Measurements from ENCODE around the gene ENO3. TPM values are rescaled to one million over a fixed set of nuclear protein-coding genes. Genes with fewer than 3 reads are reported as not detected.

The ENO3 gene
- total RNA-seq, 1 experiment from 2014 or later: 12.3 TPM

DNA sequence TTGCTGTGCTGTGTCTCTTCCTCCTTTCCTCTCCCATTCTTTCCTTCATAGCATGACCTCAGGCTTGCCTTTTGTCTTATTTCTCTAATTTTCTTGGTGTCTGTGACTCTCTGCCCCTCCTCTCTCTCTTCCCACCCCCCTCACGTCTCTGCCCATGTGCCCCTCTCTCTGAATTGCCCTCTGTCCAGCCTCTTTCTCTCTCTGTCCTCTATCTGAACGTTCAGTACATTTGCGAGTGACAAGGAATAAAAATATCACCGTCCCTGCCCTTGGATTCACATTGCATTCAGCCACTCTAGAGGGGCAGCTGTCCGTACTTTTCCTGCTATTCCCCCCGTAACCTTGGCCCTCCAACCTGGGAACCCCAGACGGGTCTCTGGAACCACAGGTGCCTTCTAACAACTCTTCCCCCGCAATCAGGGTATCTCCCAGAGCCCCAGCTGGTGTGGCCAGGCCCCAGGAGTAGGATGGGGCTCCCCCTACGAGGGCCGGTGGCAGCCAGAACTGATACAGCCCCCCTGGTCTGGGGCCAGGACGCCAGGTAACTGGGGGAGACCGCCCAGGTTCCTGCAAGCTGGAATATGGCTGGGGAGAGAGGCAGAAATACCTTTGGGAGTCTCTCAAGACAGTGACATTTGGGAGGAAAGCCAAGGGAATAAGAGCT is 48.6 kb downstream of the ENO3 start:
- Mint-ChIP-seq H3K27me3 (ENCODE audit: unreplicated experiment) (no peaks in the 10 kb centered on the region), H3K4me1 (ENCODE audit: low read depth, unreplicated experiment) (peaks cover 17% of the 10 kb centered on the region), H3K4me3 (ENCODE audit: low read depth, unreplicated experiment) (peak overlapping the region; percentile 87), H3K27ac (ENCODE audit: unreplicated experiment) (no peak overlapping the region), H3K9me3 (ENCODE audit: low read depth, unreplicated experiment) (no peaks in the 10 kb centered on the region), H3K36me3 (ENCODE audit: insufficient read depth, unreplicated experiment) (peaks cover 44% of the 10 kb centered on the region)
- TF ChIP-seq, protein P1, sequence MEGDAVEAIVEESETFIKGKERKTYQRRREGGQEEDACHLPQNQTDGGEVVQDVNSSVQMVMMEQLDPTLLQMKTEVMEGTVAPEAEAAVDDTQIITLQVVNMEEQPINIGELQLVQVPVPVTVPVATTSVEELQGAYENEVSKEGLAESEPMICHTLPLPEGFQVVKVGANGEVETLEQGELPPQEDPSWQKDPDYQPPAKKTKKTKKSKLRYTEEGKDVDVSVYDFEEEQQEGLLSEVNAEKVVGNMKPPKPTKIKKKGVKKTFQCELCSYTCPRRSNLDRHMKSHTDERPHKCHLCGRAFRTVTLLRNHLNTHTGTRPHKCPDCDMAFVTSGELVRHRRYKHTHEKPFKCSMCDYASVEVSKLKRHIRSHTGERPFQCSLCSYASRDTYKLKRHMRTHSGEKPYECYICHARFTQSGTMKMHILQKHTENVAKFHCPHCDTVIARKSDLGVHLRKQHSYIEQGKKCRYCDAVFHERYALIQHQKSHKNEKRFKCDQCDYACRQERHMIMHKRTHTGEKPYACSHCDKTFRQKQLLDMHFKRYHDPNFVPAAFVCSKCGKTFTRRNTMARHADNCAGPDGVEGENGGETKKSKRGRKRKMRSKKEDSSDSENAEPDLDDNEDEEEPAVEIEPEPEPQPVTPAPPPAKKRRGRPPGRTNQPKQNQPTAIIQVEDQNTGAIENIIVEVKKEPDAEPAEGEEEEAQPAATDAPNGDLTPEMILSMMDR (IDR thresholded peaks at IDR 0.05; ENCODE audit: unreplicated experiment): no peak
- intact Hi-C loops (cut with micrococcal nuclease; ENCODE audit: unreplicated experiment): no loop called here
- CTCF ChIA-PET: no interaction called here
- DNase-seq: no peak
- TSS peak; percentile 49 for BruUV-seq (replicated peaks)

DNA sequence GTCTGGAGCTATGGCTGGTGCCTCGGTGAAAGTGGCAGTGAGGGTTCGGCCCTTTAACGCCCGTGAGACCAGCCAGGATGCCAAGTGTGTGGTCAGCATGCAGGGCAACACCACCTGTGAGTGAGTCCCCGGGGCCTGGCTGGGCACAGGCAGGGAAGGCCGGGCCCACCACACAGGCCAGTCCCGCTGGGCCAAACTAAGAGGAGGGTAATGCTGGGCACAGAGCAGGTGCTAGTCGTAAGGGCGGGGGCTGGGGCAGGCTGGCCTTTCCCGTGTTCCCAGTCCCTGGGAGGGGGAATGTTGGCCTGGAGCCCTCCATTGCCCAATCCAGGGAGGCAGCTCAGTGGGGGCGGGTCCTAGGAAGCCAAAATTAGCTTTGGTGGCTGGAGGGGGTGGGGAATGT is 49.3 kb downstream of the ENO3 start:
- intact Hi-C loops (cut with micrococcal nuclease; ENCODE audit: unreplicated experiment): no loop called here
- H3K4me1 Mint-ChIP-seq (ENCODE audit: low read depth, unreplicated experiment): peaks cover 17% of the 10 kb centered on the region
- CTCF ChIA-PET: no interaction called here
- TF ChIP-seq, protein P1 (IDR thresholded peaks at IDR 0.05; ENCODE audit: unreplicated experiment): no peak
- H3K27ac Mint-ChIP-seq (ENCODE audit: unreplicated experiment): no peak overlapping the region
- H3K9me3 Mint-ChIP-seq (ENCODE audit: low read depth, unreplicated experiment): no peaks in the 10 kb centered on the region
- peaks cover 44% of the 10 kb centered on the region for H3K36me3 Mint-ChIP-seq (ENCODE audit: insufficient read depth, unreplicated experiment)
- no TSS peak for BruUV-seq (replicated peaks)
- no peak overlapping the region for H3K4me3 Mint-ChIP-seq (ENCODE audit: low read depth, unreplicated experiment)
- H3K27me3 Mint-ChIP-seq (ENCODE audit: unreplicated experiment): no peaks in the 10 kb centered on the region
- no peak for DNase-seq

DNA sequence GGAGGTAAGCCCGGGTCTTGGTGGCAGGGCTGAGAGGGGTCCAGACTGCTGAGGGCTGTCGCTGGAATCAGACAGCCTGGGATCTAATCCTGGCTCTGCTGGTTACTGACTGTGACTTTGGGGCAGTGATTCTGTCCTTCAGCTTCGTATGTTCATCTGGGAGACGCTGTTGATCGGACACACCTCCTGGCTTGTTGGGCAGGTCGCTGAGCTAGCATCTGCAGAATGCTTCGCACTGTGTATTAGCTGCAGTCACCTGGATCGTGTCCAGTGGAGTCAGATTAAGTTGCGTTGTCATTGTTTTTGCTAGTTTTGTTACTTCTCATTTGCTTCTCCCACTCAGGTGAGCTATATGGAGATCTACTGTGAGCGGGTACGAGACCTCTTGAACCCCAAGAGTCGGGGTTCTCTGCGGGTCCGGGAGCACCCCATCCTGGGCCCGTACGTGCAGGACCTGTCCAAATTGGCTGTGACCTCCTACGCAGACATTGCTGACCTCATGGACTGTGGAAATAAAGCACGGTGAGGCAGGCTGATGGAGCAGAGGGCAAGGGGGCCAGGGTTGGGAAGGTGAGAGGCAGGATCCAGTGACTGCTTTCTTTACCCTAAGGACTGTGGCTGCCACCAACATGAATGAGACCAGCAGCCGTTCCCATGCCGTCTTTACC is 51.3 kb downstream of the ENO3 start:
- TF ChIP-seq, protein P1 (IDR thresholded peaks at IDR 0.05; ENCODE audit: unreplicated experiment): no peak
- Mint-ChIP-seq H3K4me1 (ENCODE audit: low read depth, unreplicated experiment) (peaks cover 17% of the 10 kb centered on the region), H3K27ac (ENCODE audit: unreplicated experiment) (no peak overlapping the region), H3K27me3 (ENCODE audit: unreplicated experiment) (no peaks in the 10 kb centered on the region), H3K4me3 (ENCODE audit: low read depth, unreplicated experiment) (no peak overlapping the region), H3K36me3 (ENCODE audit: insufficient read depth, unreplicated experiment) (peaks cover 40% of the 10 kb centered on the region), H3K9me3 (ENCODE audit: low read depth, unreplicated experiment) (no peaks in the 10 kb centered on the region)
- no peak for DNase-seq
- CTCF ChIA-PET: no interaction called here
- BruUV-seq (replicated peaks): no TSS peak
- intact Hi-C loops (cut with micrococcal nuclease; ENCODE audit: unreplicated experiment): no loop called here

DNA sequence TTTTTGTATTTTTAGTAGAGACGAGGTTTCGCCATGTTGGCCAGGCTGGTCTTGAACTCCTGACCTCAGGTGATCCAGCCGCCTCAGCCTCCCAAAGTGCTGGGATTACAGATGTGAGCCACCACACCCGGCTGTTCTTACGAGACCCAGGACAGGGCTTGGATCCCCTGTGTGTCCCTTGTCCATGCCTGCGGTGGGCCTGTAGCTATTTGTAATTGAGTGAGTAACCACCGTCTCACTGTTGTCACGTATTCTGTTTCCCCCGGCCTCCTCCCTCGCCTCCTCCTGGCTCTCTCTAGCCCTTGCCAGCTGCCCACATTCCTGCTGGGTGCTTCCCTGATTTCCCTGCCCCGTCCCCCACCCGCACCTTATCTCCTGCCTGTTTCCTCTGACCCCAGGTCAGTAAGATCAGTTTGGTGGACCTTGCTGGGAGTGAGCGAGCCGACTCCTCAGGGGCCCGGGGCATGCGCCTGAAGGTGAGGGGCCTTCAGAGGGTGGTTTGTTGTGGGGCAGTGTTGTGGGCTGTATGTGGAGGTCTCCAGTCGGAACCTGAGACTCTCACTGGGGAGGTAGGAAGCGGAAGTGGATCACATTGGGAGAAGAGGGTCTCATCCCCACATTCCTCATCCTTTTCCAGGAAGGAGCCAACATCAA is 52.4 kb downstream of the ENO3 start:
- Mint-ChIP-seq H3K36me3 (ENCODE audit: insufficient read depth, unreplicated experiment) (peaks cover 30% of the 10 kb centered on the region), H3K4me3 (ENCODE audit: low read depth, unreplicated experiment) (no peak overlapping the region), H3K9me3 (ENCODE audit: low read depth, unreplicated experiment) (no peaks in the 10 kb centered on the region), H3K4me1 (ENCODE audit: low read depth, unreplicated experiment) (peaks cover 17% of the 10 kb centered on the region), H3K27me3 (ENCODE audit: unreplicated experiment) (no peaks in the 10 kb centered on the region), H3K27ac (ENCODE audit: unreplicated experiment) (no peak overlapping the region)
- no peak for DNase-seq
- CTCF ChIA-PET: no interaction called here
- TF ChIP-seq, protein P1 (IDR thresholded peaks at IDR 0.05; ENCODE audit: unreplicated experiment): no peak
- BruUV-seq (replicated peaks): no TSS peak
- intact Hi-C loops (cut with micrococcal nuclease; ENCODE audit: unreplicated experiment): no loop called here

Small RNA genes lying within 50 kb of the gene (microRNA-seq; reads per million reads assigned to microRNA genes)
- gene MIR6864 (not detected), gene MIR6865 (not detected)

Other genes with a start within 250 kb of the ENO3 start
- gene PELP1, start 247.0 kb upstream of the ENO3 start, total RNA-seq (2022): 55.0 and 56.9 TPM in 2 replicates
- 21.1 and 27.6 TPM in 2 replicates for gene ARRB2, start 240.5 kb upstream of the ENO3 start, total RNA-seq (2022)
- 10.9 and 13.5 TPM in 2 replicates for gene MED11, start 219.7 kb upstream of the ENO3 start, total RNA-seq (2022)
- 2.2 and 2.5 TPM in 2 replicates for gene ZMYND15, start 211.3 kb upstream of the ENO3 start, total RNA-seq (2022)
- gene CXCL16, start 211.2 kb upstream of the ENO3 start, total RNA-seq (2022): 73.1 and 77.6 TPM in 2 replicates
- 0.54 and 0.56 TPM in 2 replicates for gene TM4SF5, start 179.2 kb upstream of the ENO3 start, total RNA-seq (2022)
- 0.59 TPM in 1 of 2 replicates, not detected in the other for gene VMO1, start 164.8 kb upstream of the ENO3 start, total RNA-seq (2022)
- gene GLTPD2, start 162.2 kb upstream of the ENO3 start, total RNA-seq (2022): 0.71 and 0.76 TPM in 2 replicates
- gene PSMB6, start 155.0 kb upstream of the ENO3 start, total RNA-seq (2022): 121 and 132 TPM in 2 replicates
- gene PLD2, start 144.0 kb upstream of the ENO3 start, total RNA-seq (2022): 11.0 and 13.0 TPM in 2 replicates
- gene MINK1, start 117.8 kb upstream of the ENO3 start, total RNA-seq (2022): 86.8 and 106 TPM in 2 replicates
- 2.1 and 3.2 TPM in 2 replicates for gene C17orf107, start 51.6 kb upstream of the ENO3 start, total RNA-seq (2022)
- 0.19 TPM in 1 of 2 replicates, not detected in the other for gene CHRNE, start 48.0 kb upstream of the ENO3 start, total RNA-seq (2022)
- gene GP1BA, start 18.8 kb upstream of the ENO3 start, total RNA-seq (2022): not detected in 2 replicates
- gene SLC25A11, start 11.1 kb upstream of the ENO3 start, total RNA-seq (2022): 37.7 and 38.4 TPM in 2 replicates
- 65.2 and 77.0 TPM in 2 replicates for gene RNF167, start 10.9 kb upstream of the ENO3 start, total RNA-seq (2022)
- 580 and 605 TPM in 2 replicates for gene PFN1, start 2.6 kb upstream of the ENO3 start, total RNA-seq (2022)
- 34.3 and 34.9 TPM in 2 replicates for gene SPAG7, start 16.7 kb downstream of the ENO3 start, total RNA-seq (2022)
- 21.4 and 32.3 TPM in 2 replicates for gene CAMTA2, start 36.6 kb downstream of the ENO3 start, total RNA-seq (2022)
- gene INCA1, start 46.4 kb downstream of the ENO3 start, total RNA-seq (2022): 0.54 TPM in 1 of 2 replicates, not detected in the other
- 65.9 and 69.4 TPM in 2 replicates for gene KIF1C, start 46.8 kb downstream of the ENO3 start, total RNA-seq (2022)
- 0.34 TPM in 1 of 2 replicates, not detected in the other for gene SLC52A1, start 84.3 kb downstream of the ENO3 start, total RNA-seq (2022)
- not detected in 2 replicates for gene ZFP3, start 127.3 kb downstream of the ENO3 start, total RNA-seq (2022)
- gene ZNF232, start 160.8 kb downstream of the ENO3 start, total RNA-seq (2022): 7.1 and 8.4 TPM in 2 replicates
- gene USP6, start 164.9 kb downstream of the ENO3 start, total RNA-seq (2022): not detected in 2 replicates
- 12.9 and 13.3 TPM in 2 replicates for gene ZNF594, start 240.7 kb downstream of the ENO3 start, total RNA-seq (2022)

Data from Calu3 (cell line).